A549 (cell line): ENCODE data around the gene MECR.

Source experiments
- CEBPB ChIP-seq, 2 experiments: fragments of >200 bp in 1 of 2; sonication (Bioruptor Twin) in 1 of 2; formaldehyde crosslinking in 1 of 2; IDR thresholded peaks; 2 replicates each; pipeline ENCODE4 v1.6.1; 2012 to 2016
- EHMT2 ChIP-seq: fragments of 200-600 bp; sonication (generic); IDR thresholded peaks from 2 replicates; pipeline ENCODE4 v1.6.1; 2016; ENCODE audit warnings: antibody characterized with exemption, low read depth, mild to moderate bottlenecking, moderate library complexity
- EP300 ChIP-seq, 2 experiments: fragments of >200 bp; sonication (Bioruptor Twin); formaldehyde crosslinking; IDR thresholded peaks; 2 replicates in 1 of 2; 3 replicates in 1 of 2; pipeline ENCODE4 v1.6.1; 2016 to 2017
- HOXA7 ChIP-seq: fragments of 250-450 bp; sonication (Bioruptor Pico); IDR thresholded peaks from 2 replicates; pipeline ENCODE4 v1.5.0; 2020; ENCODE audit warnings: mild to moderate bottlenecking, moderate library complexity
- JUN ChIP-seq, 2 experiments: fragments of >200 bp; sonication (Bioruptor Twin); formaldehyde crosslinking; IDR thresholded peaks; 2 replicates in 1 of 2; 3 replicates in 1 of 2; pipeline ENCODE4 v1.6.1; 2016 to 2017
- POLR2A ChIP-seq: IDR thresholded peaks from 2 replicates; pipeline ENCODE4 v1.6.1; 2012; ENCODE audit warnings: mild to moderate bottlenecking, low read length
- RCOR1 ChIP-seq: fragments of 150-350 bp; IDR thresholded peaks from 2 replicates; pipeline ENCODE4 v1.6.1; 2014; ENCODE audit warnings: antibody characterized with exemption, low read length, low read depth
- RFX5 ChIP-seq: fragments of 450-650 bp; IDR thresholded peaks from 2 replicates; pipeline ENCODE4 v1.7.1; 2014; ENCODE audit warnings: antibody characterized with exemption, mild to moderate bottlenecking, moderate library complexity
- RNF2 ChIP-seq: fragments of 200-600 bp; sonication (generic); IDR thresholded peaks from 2 replicates; pipeline ENCODE4 v1.6.1; 2016; ENCODE audit warnings: low read depth, mild to moderate bottlenecking, antibody characterized with exemption, moderate library complexity, borderline replicate concordance
- ZFP36 ChIP-seq: fragments of 450-650 bp; IDR thresholded peaks from 2 replicates; pipeline ENCODE4 v1.6.1; 2014; ENCODE audit warnings: borderline replicate concordance; ENCODE audit not compliant: partially characterized antibody
- TF ChIP-seq, protein P1 (sequence below): fragments of >200 bp; sonication (Bioruptor Twin); formaldehyde crosslinking; IDR thresholded peaks from 3 replicates; pipeline ENCODE4 v1.5.1; 2016

DNA sequence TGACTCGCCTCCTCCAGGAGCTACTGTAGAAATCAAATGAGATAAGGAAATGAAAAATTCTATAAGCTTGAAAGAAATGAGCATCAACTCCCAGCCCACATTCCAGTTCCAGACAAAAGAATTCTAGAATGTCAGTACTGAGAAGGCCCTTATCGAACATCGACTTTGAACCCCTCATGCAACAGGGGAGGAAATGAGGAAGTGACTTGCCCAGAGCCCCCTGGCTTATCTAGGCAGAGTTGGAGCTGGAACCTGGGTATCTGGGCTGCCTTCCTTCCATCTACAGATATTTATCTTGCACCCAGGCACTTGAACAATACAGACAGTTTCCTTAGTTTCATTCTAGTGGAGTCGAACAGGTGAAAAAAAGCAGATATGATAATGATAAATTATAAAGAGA is 22.3 kb downstream of the MECR start:
- TF ChIP-seq, protein P1, sequence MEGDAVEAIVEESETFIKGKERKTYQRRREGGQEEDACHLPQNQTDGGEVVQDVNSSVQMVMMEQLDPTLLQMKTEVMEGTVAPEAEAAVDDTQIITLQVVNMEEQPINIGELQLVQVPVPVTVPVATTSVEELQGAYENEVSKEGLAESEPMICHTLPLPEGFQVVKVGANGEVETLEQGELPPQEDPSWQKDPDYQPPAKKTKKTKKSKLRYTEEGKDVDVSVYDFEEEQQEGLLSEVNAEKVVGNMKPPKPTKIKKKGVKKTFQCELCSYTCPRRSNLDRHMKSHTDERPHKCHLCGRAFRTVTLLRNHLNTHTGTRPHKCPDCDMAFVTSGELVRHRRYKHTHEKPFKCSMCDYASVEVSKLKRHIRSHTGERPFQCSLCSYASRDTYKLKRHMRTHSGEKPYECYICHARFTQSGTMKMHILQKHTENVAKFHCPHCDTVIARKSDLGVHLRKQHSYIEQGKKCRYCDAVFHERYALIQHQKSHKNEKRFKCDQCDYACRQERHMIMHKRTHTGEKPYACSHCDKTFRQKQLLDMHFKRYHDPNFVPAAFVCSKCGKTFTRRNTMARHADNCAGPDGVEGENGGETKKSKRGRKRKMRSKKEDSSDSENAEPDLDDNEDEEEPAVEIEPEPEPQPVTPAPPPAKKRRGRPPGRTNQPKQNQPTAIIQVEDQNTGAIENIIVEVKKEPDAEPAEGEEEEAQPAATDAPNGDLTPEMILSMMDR, result no peak
- TF ChIP-seq POLR2A (no peak), EP300 (IDR thresholded peaks at IDR 0.05) (no peak), EHMT2 (no peak), CEBPB (IDR thresholded peaks at IDR 0.05) (no peak), HOXA7 (CRISPR knock-in tag) (no peak), RNF2 (no peak), ZFP36 (no peak), JUN (IDR thresholded peaks at IDR 0.05) (no peak), RCOR1 (no peak), RFX5 (no peak)
